Adrenal gland (tissue), 5 donors: ENCODE data around the gene GALNT11.

Experiments
- POLR2A ChIP-seq, 2 donors: fragments of 450-650 bp; IDR thresholded peaks; one replicate each; pipeline ENCODE4 v1.6.1; 2017; ENCODE audit warnings: antibody characterized with exemption in 2 of 2, mild to moderate bottlenecking in 2 of 2, moderate library complexity in 1 of 2
- TF ChIP-seq, protein P1 (sequence below), 6 experiments: fragments of 450-650 bp in 4 of 6; fragments of 200-600 bp in 2 of 6; sonication (generic) in 1 of 6; IDR thresholded peaks; 1 replicate in 5 of 6; 2 replicates in 1 of 6; pipeline versions ENCODE4 v1.5.1 to v1.8.0; 2016 to 2021; ENCODE audit warnings: antibody characterized with exemption in 6 of 6, mild to moderate bottlenecking in 2 of 6, moderate library complexity in 1 of 6
- donor health status: DM: no; HTN: no; CAD: no.

DNA sequence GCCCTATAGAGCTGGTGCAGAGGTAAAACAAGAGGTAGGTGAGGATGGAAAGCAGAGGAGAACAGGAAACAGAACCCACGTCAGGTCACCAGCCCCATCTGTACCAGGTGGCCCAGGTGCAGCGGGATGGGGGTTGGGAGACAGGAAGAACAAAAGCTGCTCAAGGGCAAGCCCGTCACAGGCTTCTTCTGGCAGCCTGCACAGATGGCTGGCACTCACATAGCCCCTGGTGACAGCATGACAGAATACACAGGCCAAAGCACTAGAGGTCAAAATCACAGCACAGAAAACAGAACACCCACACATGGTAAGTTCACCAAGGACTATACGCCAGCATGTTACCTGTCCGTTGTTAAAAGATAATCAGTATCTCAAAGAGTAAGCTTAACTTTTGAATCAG is 126.8 kb downstream of the GALNT11 start:
- TF ChIP-seq, protein P1, sequence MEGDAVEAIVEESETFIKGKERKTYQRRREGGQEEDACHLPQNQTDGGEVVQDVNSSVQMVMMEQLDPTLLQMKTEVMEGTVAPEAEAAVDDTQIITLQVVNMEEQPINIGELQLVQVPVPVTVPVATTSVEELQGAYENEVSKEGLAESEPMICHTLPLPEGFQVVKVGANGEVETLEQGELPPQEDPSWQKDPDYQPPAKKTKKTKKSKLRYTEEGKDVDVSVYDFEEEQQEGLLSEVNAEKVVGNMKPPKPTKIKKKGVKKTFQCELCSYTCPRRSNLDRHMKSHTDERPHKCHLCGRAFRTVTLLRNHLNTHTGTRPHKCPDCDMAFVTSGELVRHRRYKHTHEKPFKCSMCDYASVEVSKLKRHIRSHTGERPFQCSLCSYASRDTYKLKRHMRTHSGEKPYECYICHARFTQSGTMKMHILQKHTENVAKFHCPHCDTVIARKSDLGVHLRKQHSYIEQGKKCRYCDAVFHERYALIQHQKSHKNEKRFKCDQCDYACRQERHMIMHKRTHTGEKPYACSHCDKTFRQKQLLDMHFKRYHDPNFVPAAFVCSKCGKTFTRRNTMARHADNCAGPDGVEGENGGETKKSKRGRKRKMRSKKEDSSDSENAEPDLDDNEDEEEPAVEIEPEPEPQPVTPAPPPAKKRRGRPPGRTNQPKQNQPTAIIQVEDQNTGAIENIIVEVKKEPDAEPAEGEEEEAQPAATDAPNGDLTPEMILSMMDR (IDR thresholded peaks at IDR 0.05), result no peak
- TF ChIP-seq POLR2A (IDR thresholded peaks at IDR 0.05), result no peak
